Endothelial cell of umbilical vein (primary cell): ENCODE results near the gene SLC9A1. TPM values are rescaled to one million over a fixed set of nuclear protein-coding genes. Genes with fewer than 3 reads are reported as not detected.

Experiments used
- BruUV-seq: library from RNA; stranded (reverse); fragments of 400-500 nt; replicated peaks from 2 replicates; lab custom pipeline; 2021; lab: Mats Ljungman, UMichigan
- CTCF ChIA-PET: fragments of 300-600, 350-600 bp; sonication (Branson Sonifier 250); formaldehyde crosslinking; loops from one replicate; lab custom pipeline; 2021; ENCODE audit warnings: antibody characterized with exemption, inconsistent platforms; lab: Charles Lee
- POLR2A ChIA-PET: fragments of 300-600, 350-600 bp; sonication (Branson Sonifier 250); formaldehyde crosslinking; loops from one replicate; lab custom pipeline; 2021; ENCODE audit warnings: antibody characterized with exemption, inconsistent platforms; lab: Charles Lee
- DNase-seq: peaks from one replicate; pipeline ENCODE4 v3.0.0-alpha.2; 2011; ENCODE audit warnings: low read depth, low spot score
- FAIRE-seq: peaks from 2 replicates; lab custom pipeline; 2011; peaks lifted over from hg19 to GRCh38; lab: Jason Lieb, UNC
- H2AFZ ChIP-seq: 2 replicates; pipeline ENCODE4 v1.6.0; 2012; ENCODE audit warnings: low read depth, low read length, control low read depth, inconsistent platforms
- H3K27ac ChIP-seq: 2 replicates; pipeline ENCODE4 v1.5.1; 2011; ENCODE audit warnings: low read depth, mild to moderate bottlenecking, control low read depth, low read length, moderate library complexity; ENCODE audit not compliant: insufficient read depth
- H3K27me3 ChIP-seq, 2 experiments: 2 replicates each; pipeline versions ENCODE4 v1.6.0 to v1.6.1; 2011; ENCODE audit warnings: low read length in 2 of 2, mixed read lengths in 1 of 2; ENCODE audit not compliant: control insufficient read depth in 2 of 2, insufficient read depth in 2 of 2
- H3K36me3 ChIP-seq, 2 experiments: 2 replicates in 1 of 2; 3 replicates in 1 of 2; pipeline ENCODE4 v1.5.1; 2011; ENCODE audit warnings: low read length in 2 of 2, mild to moderate bottlenecking in 1 of 2, moderate library complexity in 1 of 2; ENCODE audit not compliant: control insufficient read depth in 2 of 2, insufficient read depth in 2 of 2; ENCODE audit errors: extremely low read depth in 1 of 2
- H3K4me1 ChIP-seq: 3 replicates; pipeline ENCODE4 v1.5.1; 2011; ENCODE audit warnings: mild to moderate bottlenecking, low read length; ENCODE audit not compliant: control insufficient read depth, insufficient read depth; ENCODE audit errors: extremely low read depth
- H3K4me2 ChIP-seq: 2 replicates; pipeline ENCODE4 v1.6.1; 2011; ENCODE audit warnings: low read length, control low read depth, mixed read lengths; ENCODE audit not compliant: insufficient read depth
- H3K4me3 ChIP-seq, 3 experiments: fragments of 200-600 bp in 1 of 3; sonication (generic), shearing (Covaris generic) in 1 of 3; replicated peaks in 1 of 3; 2 replicates each; pipeline ENCODE4 v1.5.1; 2011 to 2016; ENCODE audit warnings: control low read depth in 3 of 3, low read length in 3 of 3, mild to moderate bottlenecking in 2 of 3, inconsistent platforms in 1 of 3, low read depth in 1 of 3, moderate library complexity in 1 of 3; ENCODE audit not compliant: insufficient read depth in 1 of 3
- H3K79me2 ChIP-seq: 2 replicates; pipeline ENCODE4 v1.6.0; 2012; ENCODE audit warnings: low read length, inconsistent platforms; ENCODE audit not compliant: control insufficient read depth, insufficient read depth
- H3K9ac ChIP-seq: replicated peaks from 2 replicates; pipeline ENCODE3; 2011; ENCODE audit warnings: low read length, control low read depth; ENCODE audit not compliant: insufficient read depth; ENCODE audit errors: extremely low read depth
- H3K9me1 ChIP-seq: replicated peaks from 3 replicates; pipeline ENCODE4 v1.6.0; 2011; ENCODE audit warnings: mild to moderate bottlenecking, low read length; ENCODE audit not compliant: control insufficient read depth, insufficient read depth; ENCODE audit errors: extremely low read depth
- H3K9me3 ChIP-seq: replicated peaks from 2 replicates; pipeline ENCODE4 v1.5.1; 2012; ENCODE audit warnings: low read length, inconsistent platforms; ENCODE audit not compliant: control insufficient read depth, insufficient read depth
- H4K20me1 ChIP-seq: replicated peaks from 2 replicates; pipeline ENCODE3; 2011; ENCODE audit warnings: mild to moderate bottlenecking, low read length; ENCODE audit not compliant: control insufficient read depth, insufficient read depth; ENCODE audit errors: extremely low read depth
- CTCF ChIP-seq, 2 donors: IDR thresholded peaks; 1 replicate in 1 of 2; 2 replicates in 1 of 2; pipeline ENCODE4 v1.5.1; 2011; ENCODE audit warnings: low read length in 2 of 2, mild to moderate bottlenecking in 2 of 2, moderate library complexity in 2 of 2, control low read depth in 1 of 2, inconsistent platforms in 1 of 2, low read depth in 1 of 2; ENCODE audit not compliant: insufficient read depth in 1 of 2; ENCODE audit errors: extremely low read depth in 1 of 2
- EZH2 ChIP-seq: IDR thresholded peaks from 2 replicates; pipeline ENCODE4 v1.6.1; 2012; ENCODE audit warnings: borderline replicate concordance, low read depth, mild to moderate bottlenecking, moderate library complexity, low read length, inconsistent platforms; ENCODE audit not compliant: severe bottlenecking
- JUN ChIP-seq: IDR thresholded peaks from 2 replicates; pipeline ENCODE4 v1.6.1; 2011; ENCODE audit warnings: borderline replicate concordance, low read depth; ENCODE audit not compliant: insufficient read length, insufficient read depth
- MYC ChIP-seq: IDR thresholded peaks from one replicate; pipeline ENCODE4 v1.6.1; 2011; ENCODE audit warnings: mild to moderate bottlenecking, low read depth, low read length
- dilution Hi-C: fragments of 300-500 bp; cut with MboI; formaldehyde crosslinking; loops from one replicate; pipeline ENCODE4 v1.15.0; 2019; ENCODE audit warnings: low sequenced_read_pairs; ENCODE audit not compliant: extremely low pct_ligation_motif_present
- intact Hi-C: fragments of 100-400 bp; cut with micrococcal nuclease; formaldehyde crosslinking; loops from one replicate; pipeline ENCODE4 v1.10.0; 2022
- polyA plus RNA-seq, 4 experiments: library from polyadenylated mRNA; depleted of rRNA in 3 of 4; stranded (reverse) in 3 of 4; unstranded in 1 of 4; fragments of >200 nt; gene quantifications; 2 replicates each; pipeline versions ENCODE4 v1.2.1 to v1.2.3, GENCODE V29; 2011 to 2012; ENCODE audit warnings: missing spikeins in 1 of 4
- total RNA-seq: library from RNA; stranded (reverse); gene quantifications from 2 replicates; pipeline ENCODE4 v1.2.3, GENCODE V29; 2021

Gene SLC9A1
- total and polyA plus RNA-seq, 2 donors (not counting 3 experiments of a cell fraction or from before 2014, with no cell fraction given): 22.8 to 59.2 TPM

- Histone ChIP-seq H3K4me1 (peaks cover 27% of the 10 kb centered on the region), H3K9me3 (no peaks in the 10 kb centered on the region), H3K9me1 (no peaks in the 10 kb centered on the region), H2AFZ (no peak overlapping the region), H3K27ac (no peak overlapping the region), H4K20me1 (no peaks in the 10 kb centered on the region), H3K79me2 (peaks cover 4% of the 10 kb centered on the region), H3K9ac (no peak overlapping the region), H3K4me3 (no peak overlapping the region), H3K4me2 (no peak overlapping the region), H3K27me3 (no peaks in the 10 kb centered on the region), H3K36me3 (peaks cover 0 to 4% of the 10 kb centered on the region in 2 experiments)
- BruUV-seq: no TSS peak
- POLR2A ChIA-PET: no interaction called here
- intact Hi-C loops (no loop called here), dilution Hi-C loops (no loop called here)
- FAIRE-seq: no peak
- DNase-seq: no peak
- no peak for TF ChIP-seq JUN
- no peak for TF ChIP-seq MYC
- TF ChIP-seq EZH2: no peak
- no peak for TF ChIP-seq CTCF (IDR thresholded peaks at IDR 0.05; ENCODE audit: extremely low read depth in 1 of 2, insufficient read depth in 1 of 2, low read depth in 1 of 2, low read length in 2 of 2)
- CTCF ChIA-PET: interaction anchor here (0.5 to 1.2 kb wide), 2 partner anchors 46 to 89 kb away, joined by 4 read pairs; partner anchors contain the start of gene SLC9A1
Measured at GRCh38 chr1:27108588-27108987, 46.3 kb downstream of the SLC9A1 start.
